Colonic mucosa (tissue), 4 donors: Measurements from ENCODE around the gene SIPA1. TPM values are rescaled to one million over a fixed set of nuclear protein-coding genes. Genes with fewer than 3 reads are reported as not detected.

Source experiments
- DNase-seq: peaks from one replicate; pipeline ENCODE4 v3.0.0-alpha.2; 2020
- H3K27ac ChIP-seq: fragments of 200-600 bp; one replicate; pipeline ENCODE4 v1.8.0; 2021
- H3K27me3 ChIP-seq: fragments of 200-600 bp; one replicate; pipeline ENCODE4 v1.8.0; 2021
- H3K36me3 ChIP-seq: fragments of 200-600 bp; one replicate; pipeline ENCODE4 v1.8.0; 2021
- H3K4me1 ChIP-seq: fragments of 200-600 bp; one replicate; pipeline ENCODE4 v1.8.0; 2021; ENCODE audit warnings: mild to moderate bottlenecking
- H3K4me3 ChIP-seq: fragments of 200-600 bp; one replicate; pipeline ENCODE4 v1.8.0; 2021
- H3K9ac ChIP-seq, 2 donors: one replicate each; pipeline ENCODE4 v1.7.0; 2013; ENCODE audit warnings: control low read depth in 2 of 2, low read depth in 2 of 2, low read length in 2 of 2
- H3K9me3 ChIP-seq: fragments of 200-600 bp; one replicate; pipeline ENCODE4 v1.8.0; 2021
- intact Hi-C: fragments of 100-400 bp; cut with DNase I; formaldehyde crosslinking; loops from one replicate; pipeline ENCODE4 v1.14.1; 2022
- total RNA-seq, 2 donors: library from RNA; stranded (reverse); fragmentation: NEBNext Ultra II Directional in 1 of 2; extraction: Animal tissue kit (Norgen Biotek cat#: 25700) in 1 of 2; gene quantifications; one replicate each; pipeline ENCODE4 v1.2.1, GENCODE V29; 2021
- TF ChIP-seq, protein P1 (sequence below): fragments of 200-600 bp; IDR thresholded peaks from one replicate; pipeline ENCODE4 v1.8.0; 2022; ENCODE audit warnings: antibody characterized with exemption, mild to moderate bottlenecking
- donor health status: healthy.
- donor health status: DM: no; HTN: no; CAD: no.
- donor health status: DM: no; HTN: no; CAD: no.

SIPA1 gene
- total RNA-seq, 2 donors from 2014 or later: 21.0 to 33.0 TPM

DNA sequence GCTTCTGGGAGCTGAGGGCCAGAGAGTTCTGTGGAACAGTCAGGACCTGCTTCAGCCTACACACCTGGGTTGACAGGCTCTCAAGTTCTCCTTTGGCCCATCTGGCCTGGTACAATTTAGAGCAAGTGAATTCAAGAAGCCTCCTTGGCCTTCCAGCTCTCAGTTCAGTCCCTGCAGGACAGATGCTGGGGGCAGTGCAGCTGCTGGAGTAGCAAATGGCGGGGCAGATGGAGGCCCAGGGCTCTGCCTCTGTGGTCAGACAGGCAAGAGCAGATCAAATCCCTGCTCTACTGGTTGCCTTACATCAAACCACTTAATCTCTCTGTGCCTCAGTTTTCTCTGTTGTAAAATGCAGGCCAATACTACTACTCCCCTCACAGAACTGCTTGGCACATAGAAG, 33.6 kb upstream of the SIPA1 start:
- Histone ChIP-seq H3K9ac (no peak overlapping the region), H3K4me1 (peaks cover 4% of the 10 kb centered on the region), H3K36me3 (peaks cover 14% of the 10 kb centered on the region), H3K27me3 (no peaks in the 10 kb centered on the region), H3K4me3 (no peak overlapping the region), H3K27ac (no peak overlapping the region), H3K9me3 (no peaks in the 10 kb centered on the region)
- TF ChIP-seq, protein P1, sequence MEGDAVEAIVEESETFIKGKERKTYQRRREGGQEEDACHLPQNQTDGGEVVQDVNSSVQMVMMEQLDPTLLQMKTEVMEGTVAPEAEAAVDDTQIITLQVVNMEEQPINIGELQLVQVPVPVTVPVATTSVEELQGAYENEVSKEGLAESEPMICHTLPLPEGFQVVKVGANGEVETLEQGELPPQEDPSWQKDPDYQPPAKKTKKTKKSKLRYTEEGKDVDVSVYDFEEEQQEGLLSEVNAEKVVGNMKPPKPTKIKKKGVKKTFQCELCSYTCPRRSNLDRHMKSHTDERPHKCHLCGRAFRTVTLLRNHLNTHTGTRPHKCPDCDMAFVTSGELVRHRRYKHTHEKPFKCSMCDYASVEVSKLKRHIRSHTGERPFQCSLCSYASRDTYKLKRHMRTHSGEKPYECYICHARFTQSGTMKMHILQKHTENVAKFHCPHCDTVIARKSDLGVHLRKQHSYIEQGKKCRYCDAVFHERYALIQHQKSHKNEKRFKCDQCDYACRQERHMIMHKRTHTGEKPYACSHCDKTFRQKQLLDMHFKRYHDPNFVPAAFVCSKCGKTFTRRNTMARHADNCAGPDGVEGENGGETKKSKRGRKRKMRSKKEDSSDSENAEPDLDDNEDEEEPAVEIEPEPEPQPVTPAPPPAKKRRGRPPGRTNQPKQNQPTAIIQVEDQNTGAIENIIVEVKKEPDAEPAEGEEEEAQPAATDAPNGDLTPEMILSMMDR: no peak
- no peak for DNase-seq
- intact Hi-C loops: no loop called here

DNA sequence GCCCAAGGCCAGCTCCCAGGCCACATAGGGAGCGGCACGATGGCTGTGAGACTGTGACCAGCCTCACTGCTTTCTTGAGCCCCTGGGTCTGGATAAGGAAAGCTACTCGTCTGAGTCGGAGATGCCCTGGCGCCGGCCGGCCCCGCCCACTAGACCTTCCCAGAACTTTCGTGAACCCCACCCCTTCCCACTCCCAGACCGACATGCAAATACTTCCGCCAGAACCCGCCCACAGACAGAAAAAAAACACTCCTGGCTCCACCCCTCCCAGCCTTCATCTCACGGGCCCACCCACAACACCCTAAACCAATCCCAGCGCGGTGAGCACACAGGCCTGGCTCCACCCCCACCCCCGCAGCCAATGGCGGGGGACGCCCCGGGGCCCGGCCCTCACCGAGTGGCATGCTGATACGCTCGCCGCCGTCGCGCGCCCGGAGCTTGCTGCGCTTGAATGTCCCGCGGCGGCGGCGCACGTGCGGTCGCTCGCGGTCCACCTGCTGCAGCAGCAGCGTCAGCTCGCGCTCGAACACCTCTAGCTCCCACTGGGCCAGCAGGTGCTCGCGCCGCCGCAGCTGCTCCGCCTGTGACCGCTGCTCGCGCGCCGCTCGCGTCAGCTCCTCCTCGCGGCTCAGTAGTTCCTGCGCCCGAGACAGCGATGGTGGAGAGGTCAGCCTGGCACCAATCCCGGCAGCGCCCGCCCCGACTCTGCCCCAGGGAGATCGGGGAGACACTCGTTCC, 30.9 kb upstream of the SIPA1 start:
- intact Hi-C loops: no loop called here
- peak; percentile 95 for DNase-seq
- H3K9ac ChIP-seq: peak overlapping the region in 1 of 2 donors; percentile 33

DNA sequence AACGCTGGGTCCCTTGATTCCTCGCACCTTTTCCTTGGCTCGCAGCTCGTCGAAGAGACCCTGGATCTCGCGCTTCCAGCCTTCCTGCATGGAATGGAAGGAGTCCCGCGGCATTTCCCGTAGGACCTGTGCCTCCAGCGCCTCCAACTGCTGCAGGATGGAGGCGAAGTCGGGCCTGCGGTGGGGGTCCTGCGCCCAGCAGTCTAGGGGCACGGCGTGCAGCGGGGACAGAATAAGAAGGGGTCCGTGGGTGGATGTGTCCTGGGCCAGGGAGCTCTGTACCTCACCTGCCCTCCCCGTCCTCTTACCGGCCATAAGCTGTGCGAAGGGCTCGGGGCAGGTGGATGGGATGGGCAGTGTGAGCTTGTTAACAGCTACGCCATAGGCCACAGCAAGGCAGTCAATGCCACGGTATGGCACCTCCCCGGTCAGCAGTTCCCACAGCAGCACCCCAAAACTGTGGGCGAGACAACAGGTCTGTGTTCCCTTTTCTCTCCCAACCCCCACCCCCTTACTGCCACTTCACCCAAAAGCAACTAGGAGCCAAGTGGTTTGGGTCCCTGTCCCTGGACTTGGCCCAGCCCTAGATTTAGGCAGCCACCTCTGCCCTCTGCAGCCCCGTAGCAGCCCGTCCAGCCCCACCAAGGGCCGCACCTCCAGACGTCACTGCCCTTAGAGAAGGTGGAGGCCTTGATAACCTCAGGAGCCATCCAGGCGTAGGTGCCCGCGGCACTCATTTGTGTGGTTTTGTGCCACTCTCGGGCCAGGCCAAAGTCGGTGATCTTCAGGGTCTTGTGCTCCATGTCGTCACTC, 30.1 kb upstream of the SIPA1 start:
- DNase-seq: no peak
- Histone ChIP-seq H3K9ac (no peak overlapping the region), H3K9me3 (no peaks in the 10 kb centered on the region), H3K36me3 (peaks cover 14% of the 10 kb centered on the region), H3K27me3 (no peaks in the 10 kb centered on the region), H3K27ac (peak overlapping the region; percentile 22), H3K4me1 (peaks cover 22% of the 10 kb centered on the region), H3K4me3 (no peak overlapping the region)
- intact Hi-C loops: no loop called here
- TF ChIP-seq, protein P1: no peak

More for the DNA sequence above, 30.9 kb upstream of the SIPA1 start:
- peaks cover 14% of the 10 kb centered on the region for H3K36me3 ChIP-seq
- peak overlapping the region; percentile 62 for H3K27ac ChIP-seq
- TF ChIP-seq, protein P1: no peak
- peaks cover 15% of the 10 kb centered on the region for H3K4me1 ChIP-seq
- no peaks in the 10 kb centered on the region for H3K27me3 ChIP-seq
- H3K9me3 ChIP-seq: no peaks in the 10 kb centered on the region
- H3K4me3 ChIP-seq: no peak overlapping the region

DNA sequence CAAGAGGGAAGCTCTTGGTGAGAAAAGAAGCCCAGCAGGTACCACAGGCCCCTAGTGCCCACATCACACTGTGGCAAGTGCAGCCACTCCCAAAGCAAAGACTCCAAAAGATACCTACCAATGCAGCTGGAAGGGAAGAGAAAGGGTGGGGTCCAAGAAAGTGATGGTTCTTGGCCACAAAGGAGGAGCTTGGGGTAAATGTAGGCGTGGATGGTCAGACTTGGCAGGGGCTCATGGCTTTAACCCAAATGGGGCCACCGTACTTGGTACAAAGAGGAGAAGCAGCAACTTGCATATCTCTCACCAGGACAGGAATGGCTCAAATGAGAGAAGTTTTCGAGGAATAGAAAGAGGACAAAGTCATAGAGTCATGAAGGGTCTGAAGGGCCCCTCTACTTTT, 28.7 kb upstream of the SIPA1 start:
- Histone ChIP-seq H3K9me3 (no peaks in the 10 kb centered on the region), H3K4me1 (peaks cover 28% of the 10 kb centered on the region), H3K4me3 (no peak overlapping the region), H3K9ac (no peak overlapping the region), H3K27me3 (no peaks in the 10 kb centered on the region), H3K27ac (no peak overlapping the region), H3K36me3 (peaks cover 12% of the 10 kb centered on the region)
- intact Hi-C loops: no loop called here
- DNase-seq: no peak
- TF ChIP-seq, protein P1: no peak

DNA sequence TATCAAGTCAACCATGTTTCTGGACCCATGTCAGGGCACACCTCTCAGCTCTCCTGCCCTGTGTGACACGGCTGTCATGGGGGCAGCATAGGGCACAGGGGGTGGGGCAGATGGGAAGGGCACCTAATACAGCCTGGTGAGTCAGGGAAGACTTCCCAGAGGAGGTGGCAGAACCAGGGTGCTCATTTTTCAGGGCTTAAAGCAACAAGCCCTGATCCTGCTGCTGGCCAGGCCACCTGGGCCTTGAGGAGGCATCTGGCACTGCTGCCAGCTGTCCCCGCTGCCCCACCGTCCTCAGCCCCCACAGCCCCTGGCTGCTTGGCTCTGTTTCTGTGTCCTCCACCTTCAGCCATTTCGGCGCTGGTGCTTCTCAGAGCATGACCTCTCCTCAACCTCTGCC, 28.2 kb upstream of the SIPA1 start:
- Histone ChIP-seq H3K9me3 (no peaks in the 10 kb centered on the region), H3K36me3 (peaks cover 8% of the 10 kb centered on the region), H3K9ac (no peak overlapping the region), H3K27me3 (no peaks in the 10 kb centered on the region), H3K27ac (no peak overlapping the region), H3K4me3 (no peak overlapping the region), H3K4me1 (peaks cover 28% of the 10 kb centered on the region)
- DNase-seq: no peak
- TF ChIP-seq, protein P1: no peak
- intact Hi-C loops: loop anchor here (5.0 kb wide), 1 partner anchor 67 kb away; no protein-coding TSS in a partner anchor
